Thyroid gland (tissue), 4 donors: ENCODE measurements around the gene ANKRD40. TPM values are rescaled to one million over a fixed set of nuclear protein-coding genes. Genes with fewer than 3 reads are reported as not detected.

Experiments used
- DNase-seq, 2 donors: peaks; one replicate each; pipeline ENCODE4 v3.0.0-alpha.2; 2019
- H3K27ac ChIP-seq, 3 donors: fragments of 200-600 bp; sonication (generic); 1 replicate in 2 of 3; 2 replicates in 1 of 3; pipeline ENCODE4 v1.5.1; 2016 to 2019; ENCODE audit warnings: mild to moderate bottlenecking in 1 of 3, moderate library complexity in 1 of 3
- H3K27me3 ChIP-seq: fragments of 200-600 bp; sonication (generic); one replicate; pipeline ENCODE4 v1.5.1; 2019
- H3K36me3 ChIP-seq, 2 donors: fragments of 200-600 bp; sonication (generic); one replicate each; pipeline ENCODE4 v1.5.1; 2016 to 2019
- H3K4me1 ChIP-seq, 2 donors: fragments of 200-600 bp; sonication (generic); one replicate each; pipeline ENCODE4 v1.5.1; 2017 to 2019
- H3K4me3 ChIP-seq, 3 donors: fragments of 200-600 bp; sonication (generic); replicated peaks in 1 of 3; 1 replicate in 2 of 3; 2 replicates in 1 of 3; pipeline ENCODE4 v1.5.1; 2016; ENCODE audit warnings: mild to moderate bottlenecking in 1 of 3
- H3K9me3 ChIP-seq: fragments of 200-600 bp; sonication (generic); one replicate; pipeline ENCODE4 v1.5.1; 2017
- CTCF ChIP-seq, 6 experiments: fragments of 200-600 bp in 3 of 6; fragments of 450-650 bp in 3 of 6; sonication (generic) in 3 of 6; IDR thresholded peaks; one replicate each; pipeline ENCODE4 v1.5.1; 2016 to 2019; ENCODE audit warnings: antibody characterized with exemption in 6 of 6, mild to moderate bottlenecking in 2 of 6, inconsistent platforms in 1 of 6, moderate library complexity in 1 of 6
- POLR2A ChIP-seq, 2 donors: fragments of 450-650 bp; IDR thresholded peaks; one replicate each; pipeline ENCODE4 v1.6.1; 2017; ENCODE audit warnings: antibody characterized with exemption in 2 of 2, mild to moderate bottlenecking in 2 of 2, moderate library complexity in 1 of 2
- WGBS, 2 donors: methylation state at CpG; one replicate each; pipeline ENCODE4 v1.1.5; 2017; 5-methylcytosine and 5-hydroxymethylcytosine counted together
- intact Hi-C: fragments of 100-400 bp; cut with DNase I; formaldehyde crosslinking; loops from one replicate; pipeline ENCODE4 v1.15.1; 2023
- total RNA-seq, 4 donors: library from RNA; depleted of rRNA; stranded (reverse); fragments of >200 nt; gene quantifications; one replicate each; pipeline ENCODE4 v1.2.3, GENCODE V29; 2016

The ANKRD40 gene
- total RNA-seq, 4 donors from 2014 or later: 29.4 to 40.2 (median 35.1) TPM

GRCh38 chr17:50737118-50737698, 29.5 kb upstream of the ANKRD40 start:
- H3K9me3 ChIP-seq: no peaks in the 10 kb centered on the region
- WGBS, 2 donors: 88% methylated on average over 2 of the region's 2 CpGs
- H3K36me3 ChIP-seq: peaks cover 19 to 22% of the 10 kb centered on the region in 2 donors
- H3K27ac ChIP-seq: no peak overlapping the region
- H3K4me3 ChIP-seq: no peak overlapping the region
- no peak for DNase-seq
- intact Hi-C loops: no loop called here
- TF ChIP-seq CTCF (IDR thresholded peaks at IDR 0.05): no peak
- no peak for TF ChIP-seq POLR2A (IDR thresholded peaks at IDR 0.05)
- H3K27me3 ChIP-seq: no peaks in the 10 kb centered on the region
- H3K4me1 ChIP-seq: peaks cover 0 to 13% of the 10 kb centered on the region in 2 donors

GRCh38 chr17:50735287-50735686, 27.6 kb upstream of the ANKRD40 start:
- Histone ChIP-seq H3K27ac (no peak overlapping the region), H3K9me3 (no peaks in the 10 kb centered on the region), H3K4me3 (no peak overlapping the region), H3K36me3 (peaks cover 0 to 3% of the 10 kb centered on the region in 2 donors), H3K27me3 (no peaks in the 10 kb centered on the region), H3K4me1 (peaks cover 0 to 27% of the 10 kb centered on the region in 2 donors)
- no peak for DNase-seq
- TF ChIP-seq POLR2A (IDR thresholded peaks at IDR 0.05): no peak
- intact Hi-C loops: no loop called here
- WGBS, 2 donors: 80 to 86% methylated on average over 3 of the region's 3 CpGs

- TF ChIP-seq POLR2A (IDR thresholded peaks at IDR 0.05) (no peak), CTCF (IDR thresholded peaks at IDR 0.05) (no peak)
- peaks cover 18 to 45% of the 10 kb centered on the region in 2 donors for H3K4me1 ChIP-seq
- no peaks in the 10 kb centered on the region for H3K9me3 ChIP-seq
- no peak overlapping the region for H3K27ac ChIP-seq
- no peaks in the 10 kb centered on the region for H3K36me3 ChIP-seq
- H3K27me3 ChIP-seq: no peaks in the 10 kb centered on the region
- intact Hi-C loops: no loop called here
- H3K4me3 ChIP-seq: no peak overlapping the region
- WGBS, 2 donors: 84 to 89% methylated on average over 7 of the region's 7 CpGs
- DNase-seq: no peak
These were observed 24.1 kb upstream of the ANKRD40 start for GRCh38 chr17:50731575-50732460.

DNA sequence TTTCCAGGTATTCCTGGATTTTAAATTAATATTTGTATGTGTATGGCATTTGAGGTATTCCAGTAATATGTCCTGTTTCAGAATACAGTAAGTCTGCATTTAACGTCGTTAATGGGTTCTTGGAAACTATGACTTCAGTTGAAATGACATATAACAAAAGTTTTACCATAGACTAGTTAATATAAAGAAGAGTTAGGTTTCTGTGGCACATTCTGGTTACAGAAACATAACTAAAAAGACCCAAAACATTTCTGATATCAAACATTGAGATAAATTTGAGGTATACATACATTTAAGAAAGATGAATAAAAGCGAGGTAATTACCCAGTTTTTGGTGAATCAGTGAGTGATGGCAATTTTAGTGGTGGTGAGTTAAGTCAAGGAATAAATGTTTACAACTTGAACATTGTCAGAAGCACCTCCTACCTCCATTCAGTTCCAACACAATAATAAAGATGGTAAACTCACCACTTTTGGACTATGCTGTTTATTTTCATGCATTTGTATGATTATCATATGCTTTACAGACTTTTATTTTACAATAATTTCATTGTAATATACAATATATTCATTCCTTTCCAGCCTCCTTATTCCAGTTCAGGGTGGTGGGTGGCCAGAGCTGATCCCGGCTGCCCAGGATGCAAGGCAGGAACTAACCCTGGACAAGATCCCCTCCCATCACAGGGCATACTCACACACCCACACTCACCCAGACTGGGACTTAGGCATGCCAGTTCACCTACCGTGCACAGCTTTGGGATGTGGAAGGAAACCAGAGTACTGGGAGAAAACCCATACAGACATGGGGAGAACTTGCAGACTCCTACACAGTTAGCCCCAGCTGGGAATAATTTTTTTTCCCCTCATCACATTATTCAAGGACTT, 21.4 kb upstream of the ANKRD40 start:
- no peaks in the 10 kb centered on the region for H3K27me3 ChIP-seq
- no peaks in the 10 kb centered on the region for H3K9me3 ChIP-seq
- WGBS, 2 donors: 70% methylated on average over 5 of the region's 5 CpGs
- H3K36me3 ChIP-seq: no peaks in the 10 kb centered on the region
- intact Hi-C loops: no loop called here
- H3K27ac ChIP-seq: no peak overlapping the region
- DNase-seq: no peak
- TF ChIP-seq CTCF (IDR thresholded peaks at IDR 0.05) (no peak), POLR2A (IDR thresholded peaks at IDR 0.05) (no peak)
- no peak overlapping the region for H3K4me3 ChIP-seq
- H3K4me1 ChIP-seq: peaks cover 35 to 53% of the 10 kb centered on the region in 2 donors

GRCh38 chr17:50728112-50728429, 20.4 kb upstream of the ANKRD40 start:
- intact Hi-C loops: no loop called here
- Histone ChIP-seq H3K27ac (no peak overlapping the region), H3K27me3 (no peaks in the 10 kb centered on the region), H3K9me3 (no peaks in the 10 kb centered on the region), H3K36me3 (no peaks in the 10 kb centered on the region), H3K4me3 (no peak overlapping the region), H3K4me1 (peaks cover 46 to 62% of the 10 kb centered on the region in 2 donors)
- TF ChIP-seq POLR2A (IDR thresholded peaks at IDR 0.05): no peak
- no peak for DNase-seq
- 87 to 90% methylated on average over 2 of the region's 2 CpGs for WGBS, 2 donors
